HepG2 (cell line): ENCODE data around the gene ARHGEF11. TPM values are rescaled to one million over a fixed set of nuclear protein-coding genes. Genes with fewer than 3 reads are reported as not detected.

Source experiments
- ATAC-seq: fragments of 200-7000 bp; cut with Tn5 transposase; 3 replicates; pipeline ENCODE4 v1.9.1; 2020; ENCODE audit warnings: mild to moderate bottlenecking, moderate library complexity
- BruUV-seq: library from RNA; stranded (reverse); fragments of 400-500 nt; replicated peaks from 2 replicates; lab custom pipeline; 2021; lab: Mats Ljungman, UMichigan
- CTCF ChIA-PET: fragments of 300-600 bp; formaldehyde crosslinking; extraction: SDS; loops from one replicate; lab custom pipeline; 2021; ENCODE audit warnings: low total read pairs, inconsistent platforms, low intra/inter-chr PET ratio; lab: Yijun Ruan, JAX
- POLR2A ChIA-PET: fragments of 350-600 bp; sonication (Branson Sonifier 250); formaldehyde crosslinking; loops from one replicate; lab custom pipeline; 2020; ENCODE audit warnings: antibody characterized with exemption, inconsistent platforms; lab: Yijun Ruan, JAX
- DNase-seq: peaks from one replicate; pipeline ENCODE4 v3.0.0-alpha.2; 2015; ENCODE audit warnings: low spot score
- FAIRE-seq: peaks from 3 replicates; lab custom pipeline; 2011; peaks lifted over from hg19 to GRCh38; lab: Jason Lieb, UNC
- H2AFZ ChIP-seq: one replicate; pipeline ENCODE4 v1.6.1; 2011; ENCODE audit warnings: low read length, inconsistent platforms
- H3K27ac ChIP-seq: fragments of 300-600 bp; 3 replicates; pipeline ENCODE4 v1.8.0; 2011; ENCODE audit warnings: mixed run types, mild to moderate bottlenecking, mixed read lengths, low read length, inconsistent platforms; ENCODE audit not compliant: insufficient read depth; ENCODE audit errors: extremely low read length
- H3K27me3 ChIP-seq, 2 experiments: fragments of 200-600 bp in 1 of 2; 2 replicates in 1 of 2; 3 replicates in 1 of 2; pipeline versions ENCODE4 v1.6.0 to v1.8.0; 2011; ENCODE audit warnings: low read length in 2 of 2, mild to moderate bottlenecking in 2 of 2, moderate library complexity in 2 of 2, inconsistent platforms in 1 of 2; ENCODE audit not compliant: insufficient read depth in 2 of 2, control insufficient read depth in 1 of 2
- H3K36me3 ChIP-seq, 2 experiments: fragments of 200-600 bp in 1 of 2; replicated peaks in 1 of 2; 2 replicates in 1 of 2; 3 replicates in 1 of 2; pipeline versions ENCODE4 v1.5.1 to v1.8.0; 2011; ENCODE audit warnings: low read length in 2 of 2, inconsistent platforms in 1 of 2; ENCODE audit not compliant: insufficient read depth in 2 of 2, control insufficient read depth in 1 of 2
- H3K4me1 ChIP-seq: 2 replicates; pipeline ENCODE4 v1.5.1; 2012; ENCODE audit warnings: low read length, inconsistent platforms; ENCODE audit not compliant: insufficient read depth
- H3K4me2 ChIP-seq: 2 replicates; pipeline ENCODE4 v1.6.0; 2011; ENCODE audit warnings: low read depth, low read length, inconsistent platforms
- H3K4me3 ChIP-seq, 3 experiments: fragments of 200-600 bp in 1 of 3; sonication (generic), shearing (Covaris generic) in 1 of 3; replicated peaks in 1 of 3; 2 replicates each; pipeline ENCODE4 v1.5.1; 2011 to 2016; ENCODE audit warnings: low read length in 3 of 3, inconsistent platforms in 2 of 3, low read depth in 2 of 3, mild to moderate bottlenecking in 2 of 3, control low read depth in 1 of 3, mixed read lengths in 1 of 3; ENCODE audit not compliant: insufficient read depth in 1 of 3
- H3K79me2 ChIP-seq: one replicate; pipeline ENCODE4 v1.6.1; 2011; ENCODE audit warnings: low read length, inconsistent platforms; ENCODE audit not compliant: insufficient read depth
- H3K9ac ChIP-seq: 2 replicates; pipeline ENCODE4 v1.6.0; 2011; ENCODE audit warnings: mild to moderate bottlenecking, low read depth, low read length, inconsistent platforms; ENCODE audit not compliant: insufficient read depth
- H3K9me3 ChIP-seq: 2 replicates; pipeline ENCODE4 v1.5.1; 2012; ENCODE audit warnings: mild to moderate bottlenecking, low read length
- H4K20me1 ChIP-seq: 2 replicates; pipeline ENCODE4 v1.6.0; 2011; ENCODE audit warnings: inconsistent platforms, mild to moderate bottlenecking, low read length, moderate library complexity; ENCODE audit not compliant: insufficient read depth
- CHD2 ChIP-seq: IDR thresholded peaks from 2 replicates; pipeline ENCODE4 v1.6.1; 2011; ENCODE audit warnings: low read depth, low read length, improper control_type of control experiment
- WGBS: methylation state at CpG from one replicate; pipeline ENCODE4 v1.1.6; 2017; ENCODE audit warnings: low lambda C conversion rate; 5-methylcytosine and 5-hydroxymethylcytosine counted together
- in situ Hi-C: cut with HindIII; loops from 2 replicates; pipeline ENCODE4 v1.10.0; 2017; ENCODE audit warnings: low pct_unique_long_range_greater_than_20kb; ENCODE audit not compliant: extremely low pct_ligation_motif_present
- intact Hi-C: fragments of 100-400 bp; cut with micrococcal nuclease; formaldehyde crosslinking; loops from one replicate; pipeline ENCODE4 v1.10.0; 2022; ENCODE audit not compliant: unreplicated experiment
- polyA plus RNA-seq, 8 experiments: library from polyadenylated mRNA; depleted of rRNA in 3 of 8; stranded (reverse) in 7 of 8; unstranded in 1 of 8; fragments of >200 nt; fragmentation: Illumina TruSeq in 4 of 8; extraction: Trizol in 4 of 8; gene quantifications; 2 replicates each; pipeline versions ENCODE4 v1.2.1 to v1.2.3, GENCODE V29; 2011 to 2016; ENCODE audit warnings: low read depth in 4 of 8, missing spikeins in 1 of 8, mixed read lengths in 1 of 8; ENCODE audit not compliant: insufficient read depth in 1 of 8
- total RNA-seq, 5 experiments: library from RNA; depleted of rRNA; stranded (reverse); fragments of >200 nt; fragmentation: Illumina TruSeq; extraction: Trizol; gene quantifications; 2 replicates each; pipeline ENCODE4 v1.2.3, GENCODE V29; 2016; ENCODE audit warnings: low read depth in 1 of 5
- TF ChIP-seq, protein P1 (sequence below): sonication (generic); formaldehyde crosslinking; IDR thresholded peaks from 2 replicates; pipeline ENCODE4 v1.9.0; 2021; ENCODE audit warnings: missing genetic modification reagents, mild to moderate bottlenecking, borderline replicate concordance
- TF ChIP-seq, protein P2 (sequence below): sonication (generic); formaldehyde crosslinking; IDR thresholded peaks from 2 replicates; pipeline ENCODE4 v1.5.0; 2020; ENCODE audit warnings: missing genetic modification reagents

ARHGEF11 gene
- total and polyA plus RNA-seq, 2 of the 13 experiments (the other 11 are each of a cell fraction or from before 2014, with no cell fraction given) = 16.5 to 21.2 TPM

DNA sequence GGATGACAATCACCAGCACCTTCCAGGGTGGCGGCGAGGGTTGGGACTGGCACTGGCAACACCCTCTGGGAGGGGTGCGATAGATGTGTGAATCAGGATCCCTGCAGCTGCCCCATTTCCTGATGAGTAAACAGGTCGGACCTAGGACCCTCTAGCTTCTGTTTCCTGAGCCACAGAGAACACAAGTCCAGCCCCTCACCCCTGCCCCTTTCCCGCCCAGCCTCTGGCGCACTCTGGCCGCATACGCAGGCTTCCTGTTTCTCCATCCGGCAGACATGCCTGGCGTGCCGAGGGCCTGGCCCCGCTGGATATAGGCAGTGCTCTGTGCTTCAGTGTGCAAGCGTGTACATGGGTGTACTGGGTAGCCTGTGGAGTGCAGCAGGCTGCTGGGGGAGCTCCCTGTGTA is 147.4 kb downstream of the ARHGEF11 start (continued):
- TF ChIP-seq CHD2 = no peak

DNA sequence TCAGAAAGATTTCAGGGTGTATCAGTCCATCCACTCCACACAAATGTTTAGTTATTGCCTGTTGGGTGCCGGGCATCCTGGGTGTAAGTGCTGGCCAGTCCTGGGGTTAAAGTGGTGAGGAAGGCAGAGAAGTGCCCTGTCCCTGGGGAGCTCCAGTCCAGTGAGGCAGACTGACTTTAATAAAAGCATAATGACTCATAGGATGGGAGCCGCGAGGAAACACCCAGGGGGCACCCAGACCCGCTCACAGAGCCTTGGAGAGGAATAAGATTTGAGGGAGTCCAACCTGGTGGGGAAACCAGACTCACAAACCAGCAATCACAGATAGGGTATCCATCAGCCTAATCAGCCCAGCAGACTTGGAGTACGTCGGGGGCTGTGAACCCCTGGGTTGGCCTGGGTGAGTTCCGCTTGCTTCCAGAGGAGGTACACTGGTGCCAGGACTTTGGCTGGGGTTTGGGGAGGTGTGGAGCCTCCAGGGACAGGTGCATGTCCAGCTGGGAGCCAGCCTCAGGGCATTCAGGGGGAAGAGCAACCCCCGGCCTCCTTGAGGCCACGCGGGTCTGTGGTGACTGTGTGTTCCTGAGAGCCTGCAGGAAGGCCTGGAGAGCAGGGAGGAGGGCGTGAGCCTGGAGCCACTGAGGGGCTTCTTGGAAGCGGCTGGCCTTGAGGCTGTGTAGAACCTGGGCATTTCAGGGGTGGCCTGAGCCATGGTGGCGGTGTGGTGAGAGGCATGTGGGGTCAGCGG is 148.3 kb downstream of the ARHGEF11 start:
- H3K79me2 ChIP-seq = no peaks in the 10 kb centered on the region
- DNase-seq (no peak), ATAC-seq (no peak), FAIRE-seq (no peak)
- ChIA-PET POLR2A (interaction anchor here (0.6 kb wide), 1 partner anchor 220 kb away, joined by 4 read pairs; the partner anchor contains the start of gene NES), CTCF (no interaction called here)
- no peaks in the 10 kb centered on the region for H3K9me3 ChIP-seq
- intact Hi-C loops = no loop called here
- H3K9ac ChIP-seq = no peak overlapping the region
- no peak overlapping the region for H3K4me2 ChIP-seq
- H4K20me1 ChIP-seq = no peaks in the 10 kb centered on the region
- TF ChIP-seq, protein P1, sequence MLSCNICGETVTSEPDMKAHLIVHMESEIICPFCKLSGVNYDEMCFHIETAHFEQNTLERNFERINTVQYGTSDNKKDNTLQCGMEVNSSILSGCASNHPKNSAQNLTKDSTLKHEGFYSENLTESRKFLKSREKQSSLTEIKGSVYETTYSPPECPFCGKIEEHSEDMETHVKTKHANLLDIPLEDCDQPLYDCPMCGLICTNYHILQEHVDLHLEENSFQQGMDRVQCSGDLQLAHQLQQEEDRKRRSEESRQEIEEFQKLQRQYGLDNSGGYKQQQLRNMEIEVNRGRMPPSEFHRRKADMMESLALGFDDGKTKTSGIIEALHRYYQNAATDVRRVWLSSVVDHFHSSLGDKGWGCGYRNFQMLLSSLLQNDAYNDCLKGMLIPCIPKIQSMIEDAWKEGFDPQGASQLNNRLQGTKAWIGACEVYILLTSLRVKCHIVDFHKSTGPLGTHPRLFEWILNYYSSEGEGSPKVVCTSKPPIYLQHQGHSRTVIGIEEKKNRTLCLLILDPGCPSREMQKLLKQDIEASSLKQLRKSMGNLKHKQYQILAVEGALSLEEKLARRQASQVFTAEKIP (CRISPR knock-in tag) = no peak
- TF ChIP-seq, protein P2, sequence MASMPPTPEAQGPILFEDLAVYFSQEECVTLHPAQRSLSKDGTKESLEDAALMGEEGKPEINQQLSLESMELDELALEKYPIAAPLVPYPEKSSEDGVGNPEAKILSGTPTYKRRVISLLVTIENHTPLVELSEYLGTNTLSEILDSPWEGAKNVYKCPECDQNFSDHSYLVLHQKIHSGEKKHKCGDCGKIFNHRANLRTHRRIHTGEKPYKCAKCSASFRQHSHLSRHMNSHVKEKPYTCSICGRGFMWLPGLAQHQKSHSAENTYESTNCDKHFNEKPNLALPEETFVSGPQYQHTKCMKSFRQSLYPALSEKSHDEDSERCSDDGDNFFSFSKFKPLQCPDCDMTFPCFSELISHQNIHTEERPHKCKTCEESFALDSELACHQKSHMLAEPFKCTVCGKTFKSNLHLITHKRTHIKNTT (CRISPR knock-in tag) = no peak
- H2AFZ ChIP-seq = no peak overlapping the region
- no TSS peak for BruUV-seq
- WGBS = 38% methylated on average over 7 of the region's 14 CpGs
- H3K27ac ChIP-seq = no peak overlapping the region
- no peak overlapping the region for H3K4me3 ChIP-seq
- in situ Hi-C loops = no loop called here
- peaks cover 4 to 80% of the 10 kb centered on the region in 2 experiments for H3K27me3 ChIP-seq
- peaks cover 28% of the 10 kb centered on the region for H3K4me1 ChIP-seq
- H3K36me3 ChIP-seq = no peaks in the 10 kb centered on the region
